GM13976 (cell line): ENCODE results near the gene APH1B.

ENCODE experiments used
- DNase-seq: peaks from one replicate; pipeline ENCODE4 v3.0.0; 2012; ENCODE audit warnings: low spot score
- in situ Hi-C: fragments of 300-500 bp; cut with MboI; formaldehyde crosslinking; loops from one replicate; pipeline ENCODE4 v1.12.0; 2022; ENCODE audit warnings: low sequenced_read_pairs, mixed read lengths, inconsistent platforms; ENCODE audit not compliant: unreplicated experiment
- TF ChIP-seq, protein P1 (sequence below): IDR thresholded peaks from 2 replicates; pipeline ENCODE4 v1.5.1; 2012; ENCODE audit warnings: borderline replicate concordance, mild to moderate bottlenecking; ENCODE audit not compliant: insufficient read depth; ENCODE audit errors: extremely low read depth, missing control alignments, control extremely low read depth

APH1B gene

DNA sequence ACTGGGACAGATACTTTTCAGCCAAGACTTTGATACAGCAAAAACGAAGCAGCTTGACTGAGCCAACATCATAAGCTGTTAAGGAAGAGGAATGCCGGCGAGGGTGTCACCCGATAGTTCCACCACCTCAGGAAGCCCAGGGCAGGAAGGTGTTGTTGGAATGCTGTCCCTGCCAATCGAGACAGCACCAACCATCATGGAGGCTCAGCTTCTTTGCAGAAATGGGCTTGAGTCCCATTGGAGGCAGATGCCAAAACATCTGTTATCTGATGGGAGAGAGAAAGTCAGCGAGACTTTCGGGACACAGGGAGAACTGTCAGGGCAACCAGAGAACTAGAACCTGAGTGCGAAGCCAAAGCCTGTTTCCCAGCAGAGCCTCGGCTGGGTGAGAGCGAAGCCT lies 53.5 kb downstream of the APH1B start:
- in situ Hi-C loops: no loop called here
- DNase-seq: no peak
- TF ChIP-seq, protein P1, sequence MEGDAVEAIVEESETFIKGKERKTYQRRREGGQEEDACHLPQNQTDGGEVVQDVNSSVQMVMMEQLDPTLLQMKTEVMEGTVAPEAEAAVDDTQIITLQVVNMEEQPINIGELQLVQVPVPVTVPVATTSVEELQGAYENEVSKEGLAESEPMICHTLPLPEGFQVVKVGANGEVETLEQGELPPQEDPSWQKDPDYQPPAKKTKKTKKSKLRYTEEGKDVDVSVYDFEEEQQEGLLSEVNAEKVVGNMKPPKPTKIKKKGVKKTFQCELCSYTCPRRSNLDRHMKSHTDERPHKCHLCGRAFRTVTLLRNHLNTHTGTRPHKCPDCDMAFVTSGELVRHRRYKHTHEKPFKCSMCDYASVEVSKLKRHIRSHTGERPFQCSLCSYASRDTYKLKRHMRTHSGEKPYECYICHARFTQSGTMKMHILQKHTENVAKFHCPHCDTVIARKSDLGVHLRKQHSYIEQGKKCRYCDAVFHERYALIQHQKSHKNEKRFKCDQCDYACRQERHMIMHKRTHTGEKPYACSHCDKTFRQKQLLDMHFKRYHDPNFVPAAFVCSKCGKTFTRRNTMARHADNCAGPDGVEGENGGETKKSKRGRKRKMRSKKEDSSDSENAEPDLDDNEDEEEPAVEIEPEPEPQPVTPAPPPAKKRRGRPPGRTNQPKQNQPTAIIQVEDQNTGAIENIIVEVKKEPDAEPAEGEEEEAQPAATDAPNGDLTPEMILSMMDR: no peak

DNA sequence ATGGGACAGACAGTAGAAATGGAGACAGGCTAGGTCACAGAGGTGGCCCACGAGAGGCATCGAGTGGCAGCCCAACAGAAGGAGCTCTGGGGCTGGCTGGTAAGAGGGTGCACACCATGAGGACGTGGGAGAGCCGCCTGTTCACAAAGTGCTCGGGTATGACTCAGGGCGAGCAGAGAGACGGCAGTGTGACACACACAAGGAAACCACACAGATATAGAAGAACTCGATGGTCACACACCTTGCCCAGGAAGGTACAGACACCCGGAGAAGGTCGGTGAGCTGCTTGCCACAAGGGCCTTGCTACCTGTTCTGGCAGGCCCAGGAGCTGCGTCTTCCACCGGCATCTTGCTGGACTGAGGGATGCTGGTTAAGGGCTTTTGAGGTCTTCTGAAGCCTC lies 54.1 kb downstream of the APH1B start:
- TF ChIP-seq, protein P1: no peak
- in situ Hi-C loops: no loop called here
- no peak for DNase-seq

GRCh38 chr15:63332367-63333124 lies 55.1 kb downstream of the APH1B start:
- no peak for DNase-seq
- TF ChIP-seq, protein P1: no peak
- in situ Hi-C loops: no loop called here

- in situ Hi-C loops: no loop called here
- no peak for DNase-seq
- TF ChIP-seq, protein P1: no peak
Measured at GRCh38 chr15:63334821-63335220, 57.4 kb downstream of the APH1B start.

DNA sequence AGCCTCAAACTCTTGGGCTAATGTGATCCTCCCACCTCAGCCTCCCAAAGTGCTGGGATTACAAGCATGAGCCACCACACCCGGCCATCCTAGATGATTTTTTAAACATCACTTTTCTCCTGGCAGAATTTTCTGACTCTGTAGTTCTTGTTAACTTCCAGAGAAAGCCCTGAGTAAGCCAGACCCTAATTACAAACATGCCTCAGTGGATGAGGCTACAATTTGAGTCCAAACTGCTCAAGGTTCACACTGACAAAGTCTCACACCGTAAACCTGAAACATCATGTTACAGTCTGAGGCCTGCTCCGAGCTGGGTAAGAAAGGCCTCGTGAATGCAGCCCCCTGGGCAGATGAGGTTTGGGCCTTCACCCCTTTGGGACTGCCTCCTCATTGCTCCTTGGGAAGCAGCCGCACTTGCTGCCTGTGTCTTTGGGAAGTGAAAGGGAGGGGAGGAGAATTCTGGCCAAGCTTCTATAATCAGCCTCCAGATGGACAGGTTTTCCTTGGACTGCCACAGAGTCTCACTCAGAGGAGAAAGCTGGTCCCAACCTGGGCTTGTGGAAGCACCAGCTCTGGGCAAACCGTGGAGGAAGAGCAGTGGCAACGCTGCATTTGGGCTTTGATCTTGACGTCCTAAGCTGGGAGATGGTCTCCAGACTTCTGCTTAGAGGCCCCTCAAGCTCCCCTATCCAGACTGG lies 58.3 kb downstream of the APH1B start:
- TF ChIP-seq, protein P1: no peak
- in situ Hi-C loops: no loop called here
- DNase-seq: no peak

GRCh38 chr15:63337046-63337445 lies 59.6 kb downstream of the APH1B start:
- no peak for DNase-seq
- in situ Hi-C loops: no loop called here
- TF ChIP-seq, protein P1: no peak
